Endothelial cell of umbilical vein (primary cell): ENCODE results near the gene RAG1. TPM values are rescaled to one million over a fixed set of nuclear protein-coding genes. Genes with fewer than 3 reads are reported as not detected.

Source experiments
- BruUV-seq: library from RNA; stranded (reverse); fragments of 400-500 nt; replicated peaks from 2 replicates; lab custom pipeline; 2021; lab: Mats Ljungman, UMichigan
- CTCF ChIA-PET: fragments of 300-600, 350-600 bp; sonication (Branson Sonifier 250); formaldehyde crosslinking; loops from one replicate; lab custom pipeline; 2021; ENCODE audit warnings: antibody characterized with exemption, inconsistent platforms; lab: Charles Lee
- POLR2A ChIA-PET: fragments of 300-600, 350-600 bp; sonication (Branson Sonifier 250); formaldehyde crosslinking; loops from one replicate; lab custom pipeline; 2021; ENCODE audit warnings: antibody characterized with exemption, inconsistent platforms; lab: Charles Lee
- DNase-seq: peaks from one replicate; pipeline ENCODE4 v3.0.0-alpha.2; 2011; ENCODE audit warnings: low read depth, low spot score
- FAIRE-seq: peaks from 2 replicates; lab custom pipeline; 2011; peaks lifted over from hg19 to GRCh38; lab: Jason Lieb, UNC
- H2AFZ ChIP-seq: 2 replicates; pipeline ENCODE4 v1.6.0; 2012; ENCODE audit warnings: low read depth, low read length, control low read depth, inconsistent platforms
- H3K27ac ChIP-seq: 2 replicates; pipeline ENCODE4 v1.5.1; 2011; ENCODE audit warnings: low read depth, mild to moderate bottlenecking, control low read depth, low read length, moderate library complexity; ENCODE audit not compliant: insufficient read depth
- H3K27me3 ChIP-seq, 2 experiments: 2 replicates each; pipeline versions ENCODE4 v1.6.0 to v1.6.1; 2011; ENCODE audit warnings: low read length in 2 of 2, mixed read lengths in 1 of 2; ENCODE audit not compliant: control insufficient read depth in 2 of 2, insufficient read depth in 2 of 2
- H3K36me3 ChIP-seq, 2 experiments: 2 replicates in 1 of 2; 3 replicates in 1 of 2; pipeline ENCODE4 v1.5.1; 2011; ENCODE audit warnings: low read length in 2 of 2, mild to moderate bottlenecking in 1 of 2, moderate library complexity in 1 of 2; ENCODE audit not compliant: control insufficient read depth in 2 of 2, insufficient read depth in 2 of 2; ENCODE audit errors: extremely low read depth in 1 of 2
- H3K4me1 ChIP-seq: 3 replicates; pipeline ENCODE4 v1.5.1; 2011; ENCODE audit warnings: mild to moderate bottlenecking, low read length; ENCODE audit not compliant: control insufficient read depth, insufficient read depth; ENCODE audit errors: extremely low read depth
- H3K4me2 ChIP-seq: 2 replicates; pipeline ENCODE4 v1.6.1; 2011; ENCODE audit warnings: low read length, control low read depth, mixed read lengths; ENCODE audit not compliant: insufficient read depth
- H3K4me3 ChIP-seq, 3 experiments: fragments of 200-600 bp in 1 of 3; sonication (generic), shearing (Covaris generic) in 1 of 3; replicated peaks in 1 of 3; 2 replicates each; pipeline ENCODE4 v1.5.1; 2011 to 2016; ENCODE audit warnings: control low read depth in 3 of 3, low read length in 3 of 3, mild to moderate bottlenecking in 2 of 3, inconsistent platforms in 1 of 3, low read depth in 1 of 3, moderate library complexity in 1 of 3; ENCODE audit not compliant: insufficient read depth in 1 of 3
- H3K79me2 ChIP-seq: 2 replicates; pipeline ENCODE4 v1.6.0; 2012; ENCODE audit warnings: low read length, inconsistent platforms; ENCODE audit not compliant: control insufficient read depth, insufficient read depth
- H3K9ac ChIP-seq: replicated peaks from 2 replicates; pipeline ENCODE3; 2011; ENCODE audit warnings: low read length, control low read depth; ENCODE audit not compliant: insufficient read depth; ENCODE audit errors: extremely low read depth
- H3K9me1 ChIP-seq: replicated peaks from 3 replicates; pipeline ENCODE4 v1.6.0; 2011; ENCODE audit warnings: mild to moderate bottlenecking, low read length; ENCODE audit not compliant: control insufficient read depth, insufficient read depth; ENCODE audit errors: extremely low read depth
- H3K9me3 ChIP-seq: replicated peaks from 2 replicates; pipeline ENCODE4 v1.5.1; 2012; ENCODE audit warnings: low read length, inconsistent platforms; ENCODE audit not compliant: control insufficient read depth, insufficient read depth
- H4K20me1 ChIP-seq: replicated peaks from 2 replicates; pipeline ENCODE3; 2011; ENCODE audit warnings: mild to moderate bottlenecking, low read length; ENCODE audit not compliant: control insufficient read depth, insufficient read depth; ENCODE audit errors: extremely low read depth
- CTCF ChIP-seq, 2 donors: IDR thresholded peaks; 1 replicate in 1 of 2; 2 replicates in 1 of 2; pipeline ENCODE4 v1.5.1; 2011; ENCODE audit warnings: low read length in 2 of 2, mild to moderate bottlenecking in 2 of 2, moderate library complexity in 2 of 2, control low read depth in 1 of 2, inconsistent platforms in 1 of 2, low read depth in 1 of 2; ENCODE audit not compliant: insufficient read depth in 1 of 2; ENCODE audit errors: extremely low read depth in 1 of 2
- EZH2 ChIP-seq: IDR thresholded peaks from 2 replicates; pipeline ENCODE4 v1.6.1; 2012; ENCODE audit warnings: borderline replicate concordance, low read depth, mild to moderate bottlenecking, moderate library complexity, low read length, inconsistent platforms; ENCODE audit not compliant: severe bottlenecking
- FOS ChIP-seq: IDR thresholded peaks from 2 replicates; pipeline ENCODE4 v1.6.1; 2011; ENCODE audit warnings: mild to moderate bottlenecking, low read length, moderate library complexity, borderline replicate concordance; ENCODE audit not compliant: insufficient read depth
- GATA2 ChIP-seq: IDR thresholded peaks from 2 replicates; pipeline ENCODE4 v1.7.0; 2011; ENCODE audit warnings: low read depth, mild to moderate bottlenecking, moderate library complexity, mixed read lengths, low read length; ENCODE audit not compliant: insufficient read length, insufficient read depth
- JUN ChIP-seq: IDR thresholded peaks from 2 replicates; pipeline ENCODE4 v1.6.1; 2011; ENCODE audit warnings: borderline replicate concordance, low read depth; ENCODE audit not compliant: insufficient read length, insufficient read depth
- MYC ChIP-seq: IDR thresholded peaks from one replicate; pipeline ENCODE4 v1.6.1; 2011; ENCODE audit warnings: mild to moderate bottlenecking, low read depth, low read length
- POLR2A ChIP-seq: IDR thresholded peaks from 2 replicates; pipeline ENCODE4 v1.6.1; 2012; ENCODE audit warnings: low read depth, mild to moderate bottlenecking, control low read depth, low read length
- POLR2AphosphoS5 ChIP-seq: IDR thresholded peaks from 2 replicates; pipeline ENCODE4 v1.6.1; 2012; ENCODE audit warnings: low read depth, mild to moderate bottlenecking, control low read depth, low read length, moderate library complexity; ENCODE audit not compliant: insufficient read depth
- dilution Hi-C: fragments of 300-500 bp; cut with MboI; formaldehyde crosslinking; loops from one replicate; pipeline ENCODE4 v1.15.0; 2019; ENCODE audit warnings: low sequenced_read_pairs; ENCODE audit not compliant: extremely low pct_ligation_motif_present
- intact Hi-C: fragments of 100-400 bp; cut with micrococcal nuclease; formaldehyde crosslinking; loops from one replicate; pipeline ENCODE4 v1.10.0; 2022
- polyA plus RNA-seq, 4 experiments: library from polyadenylated mRNA; depleted of rRNA in 3 of 4; stranded (reverse) in 3 of 4; unstranded in 1 of 4; fragments of >200 nt; gene quantifications; 2 replicates each; pipeline versions ENCODE4 v1.2.1 to v1.2.3, GENCODE V29; 2011 to 2012; ENCODE audit warnings: missing spikeins in 1 of 4
- total RNA-seq: library from RNA; stranded (reverse); gene quantifications from 2 replicates; pipeline ENCODE4 v1.2.3, GENCODE V29; 2021
- TF ChIP-seq, protein P1 (sequence below): IDR thresholded peaks from 2 replicates; pipeline ENCODE4 v1.6.1; 2011; ENCODE audit not compliant: insufficient read depth, insufficient read length

RAG1 gene
- total and polyA plus RNA-seq, 2 donors (not counting 3 experiments of a cell fraction or from before 2014, with no cell fraction given): 0.15 to 1.2 TPM

- Histone ChIP-seq H3K9ac (no peak overlapping the region), H3K79me2 (no peaks in the 10 kb centered on the region), H2AFZ (no peak overlapping the region), H3K4me3 (no peak overlapping the region), H3K27ac (no peak overlapping the region), H3K9me3 (no peaks in the 10 kb centered on the region), H3K36me3 (no peaks in the 10 kb centered on the region), H3K9me1 (no peaks in the 10 kb centered on the region), H3K4me2 (no peak overlapping the region), H3K4me1 (no peaks in the 10 kb centered on the region), H3K27me3 (no peaks in the 10 kb centered on the region), H4K20me1 (no peaks in the 10 kb centered on the region)
- intact Hi-C loops: no loop called here
- ChIA-PET POLR2A (no interaction called here), CTCF (no interaction called here)
- BruUV-seq: no TSS peak
- dilution Hi-C loops: no loop called here
- DNase-seq: no peak
- no peak for TF ChIP-seq POLR2A
- TF ChIP-seq, protein P1, sequence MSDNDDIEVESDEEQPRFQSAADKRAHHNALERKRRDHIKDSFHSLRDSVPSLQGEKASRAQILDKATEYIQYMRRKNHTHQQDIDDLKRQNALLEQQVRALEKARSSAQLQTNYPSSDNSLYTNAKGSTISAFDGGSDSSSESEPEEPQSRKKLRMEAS: no peak
- TF ChIP-seq JUN: no peak
- TF ChIP-seq GATA2: no peak
- TF ChIP-seq EZH2: no peak
- no peak for TF ChIP-seq POLR2AphosphoS5
- TF ChIP-seq CTCF (IDR thresholded peaks at IDR 0.05; ENCODE audit: extremely low read depth in 1 of 2, insufficient read depth in 1 of 2, low read depth in 1 of 2, low read length in 2 of 2): no peak
- TF ChIP-seq MYC: no peak
- TF ChIP-seq FOS: no peak
- FAIRE-seq: no peak
Observed at GRCh38 chr11:36601155-36601554, 33.3 kb downstream of the RAG1 start.
